ENCODE data around the gene EVI2B. TPM values are rescaled to one million over a fixed set of nuclear protein-coding genes. Genes with fewer than 3 reads are reported as not detected.

The EVI2B gene
- total RNA-seq, 2 experiments from 2014 or later = 49.1 to 52.6 TPM

GRCh38 chr17:31309556-31309955 is 4.3 kb downstream of the EVI2B start:
- peaks cover 61% of the 10 kb centered on the region for H3K36me3 Mint-ChIP-seq (ENCODE audit: low read depth)
- ATAC-seq = no peak
- POLR2A ChIA-PET = interaction anchor here (5.5 kb wide), 1 partner anchor 11 kb away, joined by 185 read pairs; the partner anchor contains the start of gene EVI2A

GRCh38 chr17:31308372-31309334 is 5.2 kb downstream of the EVI2B start:
- ChIA-PET POLR2A (interaction anchor here (0.6 to 5.5 kb wide), 4 partner anchors 10 to 99 kb away, joined by 3 to 185 read pairs (median 6); partner anchors contain the start of gene EVI2A), CTCF (interaction anchor here (0.6 to 1.4 kb wide), 3 partner anchors 10 to 200 kb away, joined by 3 to 5 read pairs (median 4); no protein-coding TSS in a partner anchor)
- Mint-ChIP-seq H3K4me1 (ENCODE audit: low read depth) (peaks cover 39% of the 10 kb centered on the region), H3K27ac (peak overlapping the region; percentile 98), H3K4me3 (peak overlapping the region; percentile 94), H3K27me3 (ENCODE audit: low read depth) (no peaks in the 10 kb centered on the region), H3K9me3 (ENCODE audit: insufficient read depth) (no peaks in the 10 kb centered on the region), H3K36me3 (ENCODE audit: low read depth) (peaks cover 64% of the 10 kb centered on the region)
- ATAC-seq (no peak), DNase-seq (no peak)

More at GRCh38 chr17:31309556-31309955, 4.3 kb downstream of the EVI2B start:
- CTCF ChIA-PET = interaction anchor here (0.6 to 3.1 kb wide), 5 partner anchors 9 to 199 kb away, joined by 3 to 24 read pairs (median 5); partner anchors contain the start of gene EVI2A
- Mint-ChIP-seq H3K27ac (peak overlapping the region; percentile 98), H3K27me3 (ENCODE audit: low read depth) (no peaks in the 10 kb centered on the region), H3K4me3 (peak overlapping the region; percentile 94), H3K4me1 (ENCODE audit: low read depth) (peaks cover 41% of the 10 kb centered on the region), H3K9me3 (ENCODE audit: insufficient read depth) (peaks cover 3% of the 10 kb centered on the region)
- no peak for DNase-seq

GRCh38 chr17:31307640-31308039 is 6.2 kb downstream of the EVI2B start:
- DNase-seq (no peak), ATAC-seq (no peak)
- H3K9me3 Mint-ChIP-seq (ENCODE audit: insufficient read depth) = no peaks in the 10 kb centered on the region
- CTCF ChIA-PET = interaction anchor here (1.0 to 1.5 kb wide), 3 partner anchors 14 to 92 kb away, joined by 3 to 4 read pairs (median 3); no protein-coding TSS in a partner anchor
- H3K27ac Mint-ChIP-seq = no peak overlapping the region
- POLR2A ChIA-PET = interaction anchor here (1.4 kb wide), 2 partner anchors 11 to 14 kb away, joined by 4 to 8 read pairs; partner anchors contain the start of gene EVI2A
- no peaks in the 10 kb centered on the region for H3K27me3 Mint-ChIP-seq (ENCODE audit: low read depth)
- H3K4me3 Mint-ChIP-seq = peak overlapping the region; percentile 35
- peaks cover 72% of the 10 kb centered on the region for H3K36me3 Mint-ChIP-seq (ENCODE audit: low read depth)
- H3K4me1 Mint-ChIP-seq (ENCODE audit: low read depth) = peaks cover 39% of the 10 kb centered on the region

GRCh38 chr17:31299624-31300023 is 14.2 kb downstream of the EVI2B start:
- DNase-seq (no peak), ATAC-seq (no peak)
- H3K27me3 Mint-ChIP-seq (ENCODE audit: low read depth) = no peaks in the 10 kb centered on the region
- POLR2A ChIA-PET = no interaction called here
- H3K9me3 Mint-ChIP-seq (ENCODE audit: insufficient read depth) = no peaks in the 10 kb centered on the region
- no peak overlapping the region for H3K4me3 Mint-ChIP-seq
- H3K27ac Mint-ChIP-seq = no peak overlapping the region
- CTCF ChIA-PET = interaction anchor here (1.1 kb wide), 1 partner anchor 73 kb away, joined by 3 read pairs; no protein-coding TSS in a partner anchor
- peaks cover 26% of the 10 kb centered on the region for H3K36me3 Mint-ChIP-seq (ENCODE audit: low read depth)
- peaks cover 14% of the 10 kb centered on the region for H3K4me1 Mint-ChIP-seq (ENCODE audit: low read depth)

GRCh38 chr17:31297090-31297489 is 16.8 kb downstream of the EVI2B start, which contains the start of gene OMG:
Gene OMG (minus strand): TSS chr17:31297239. CDS start chr17:31296331, 908 bp downstream.
- ATAC-seq (no peak), DNase-seq (no peak)
- Mint-ChIP-seq H3K36me3 (ENCODE audit: low read depth) (peaks cover 6% of the 10 kb centered on the region), H3K9me3 (ENCODE audit: insufficient read depth) (no peaks in the 10 kb centered on the region), H3K4me1 (ENCODE audit: low read depth) (peaks cover 12% of the 10 kb centered on the region), H3K27me3 (ENCODE audit: low read depth) (no peaks in the 10 kb centered on the region), H3K27ac (no peak within 1 kb of the TSS), H3K4me3 (no peak within 1 kb of the TSS)
- POLR2A ChIA-PET = no interaction called here
- CTCF ChIA-PET = no interaction called here

- ATAC-seq (no peak), DNase-seq (no peak)
- ChIA-PET POLR2A (no interaction called here), CTCF (no interaction called here)
- Mint-ChIP-seq H3K4me3 (no peak overlapping the region), H3K36me3 (ENCODE audit: low read depth) (peaks cover 6% of the 10 kb centered on the region), H3K27me3 (ENCODE audit: low read depth) (no peaks in the 10 kb centered on the region), H3K4me1 (ENCODE audit: low read depth) (peaks cover 12% of the 10 kb centered on the region), H3K27ac (no peak overlapping the region), H3K9me3 (ENCODE audit: insufficient read depth) (no peaks in the 10 kb centered on the region)
Measured at GRCh38 chr17:31296142-31296541, 17.7 kb downstream of the EVI2B start.

- Mint-ChIP-seq H3K27me3 (ENCODE audit: low read depth) (no peaks in the 10 kb centered on the region), H3K27ac (no peak overlapping the region), H3K4me1 (ENCODE audit: low read depth) (peaks cover 14% of the 10 kb centered on the region), H3K4me3 (no peak overlapping the region), H3K9me3 (ENCODE audit: insufficient read depth) (no peaks in the 10 kb centered on the region), H3K36me3 (ENCODE audit: low read depth) (peaks cover 3% of the 10 kb centered on the region)
- ATAC-seq (no peak), DNase-seq (no peak)
- POLR2A ChIA-PET = interaction anchor here (0.6 to 0.7 kb wide), 2 partner anchors 8 to 182 kb away, joined by 3 to 4 read pairs; no protein-coding TSS in a partner anchor
- CTCF ChIA-PET = no interaction called here
Measured at GRCh38 chr17:31295489-31295871, 18.4 kb downstream of the EVI2B start.

- Mint-ChIP-seq H3K27ac (no peak overlapping the region), H3K4me3 (no peak overlapping the region)
- POLR2A ChIA-PET = interaction anchor here (0.6 to 0.7 kb wide), 2 partner anchors 9 to 181 kb away, joined by 3 to 4 read pairs; no protein-coding TSS in a partner anchor
Measured at GRCh38 chr17:31294820-31295488, 18.9 kb downstream of the EVI2B start.

GRCh38 chr17:31294231-31294630 is 19.6 kb downstream of the EVI2B start:
- CTCF ChIA-PET = interaction anchor here (1.0 kb wide), 1 partner anchor 13 kb away, joined by 3 read pairs; no protein-coding TSS in a partner anchor
- H3K9me3 Mint-ChIP-seq (ENCODE audit: insufficient read depth) = no peaks in the 10 kb centered on the region
- ATAC-seq (no peak), DNase-seq (no peak)
- POLR2A ChIA-PET = no interaction called here
- no peaks in the 10 kb centered on the region for H3K27me3 Mint-ChIP-seq (ENCODE audit: low read depth)
- no peak overlapping the region for H3K4me3 Mint-ChIP-seq
- H3K27ac Mint-ChIP-seq = no peak overlapping the region
- H3K36me3 Mint-ChIP-seq (ENCODE audit: low read depth) = peaks cover 3% of the 10 kb centered on the region
- H3K4me1 Mint-ChIP-seq (ENCODE audit: low read depth) = peaks cover 18% of the 10 kb centered on the region

More at GRCh38 chr17:31294820-31295488, 18.9 kb downstream of the EVI2B start:
- Mint-ChIP-seq H3K36me3 (ENCODE audit: low read depth) (peaks cover 3% of the 10 kb centered on the region), H3K4me1 (ENCODE audit: low read depth) (peaks cover 18% of the 10 kb centered on the region), H3K9me3 (ENCODE audit: insufficient read depth) (no peaks in the 10 kb centered on the region), H3K27me3 (ENCODE audit: low read depth) (no peaks in the 10 kb centered on the region)
- no peak for DNase-seq
- CTCF ChIA-PET = no interaction called here
- ATAC-seq = no peak

- Mint-ChIP-seq H3K4me3 (no peak overlapping the region), H3K9me3 (ENCODE audit: insufficient read depth) (no peaks in the 10 kb centered on the region), H3K27ac (no peak overlapping the region), H3K27me3 (ENCODE audit: low read depth) (no peaks in the 10 kb centered on the region), H3K4me1 (ENCODE audit: low read depth) (peaks cover 18% of the 10 kb centered on the region), H3K36me3 (ENCODE audit: low read depth) (peaks cover 3% of the 10 kb centered on the region)
- no peak for ATAC-seq
- CTCF ChIA-PET = interaction anchor here (1.0 kb wide), 1 partner anchor 13 kb away, joined by 3 read pairs; no protein-coding TSS in a partner anchor
- no peak for DNase-seq
- POLR2A ChIA-PET = no interaction called here
Measured at GRCh38 chr17:31293581-31293980, 20.3 kb downstream of the EVI2B start.

- Mint-ChIP-seq H3K27ac (no peak overlapping the region), H3K4me3 (no peak overlapping the region), H3K27me3 (ENCODE audit: low read depth) (no peaks in the 10 kb centered on the region), H3K4me1 (ENCODE audit: low read depth) (peaks cover 20% of the 10 kb centered on the region), H3K36me3 (ENCODE audit: low read depth) (peaks cover 10% of the 10 kb centered on the region), H3K9me3 (ENCODE audit: insufficient read depth) (no peaks in the 10 kb centered on the region)
- ChIA-PET POLR2A (no interaction called here), CTCF (no interaction called here)
- DNase-seq (no peak), ATAC-seq (no peak)
Measured at GRCh38 chr17:31291820-31292219, 22.0 kb downstream of the EVI2B start.

All from activated CD8-positive, alpha-beta T cell treated with anti-CD3 and anti-CD28 coated beads, Interleukin-2, amount 10 ng/mL, durations not matched to agents 7 days and 5 days (primary cell).